ENCODE results near the gene ZNF865. TPM values are rescaled to one million over a fixed set of nuclear protein-coding genes. Genes with fewer than 3 reads are reported as not detected.

The ZNF865 gene
- total and polyA plus RNA-seq, 12 donors, result 0.72 to 24.7 (median 10.6) TPM

GRCh38 chr19:55578031-55578760 lies 27.3 kb upstream of the ZNF865 start:
- Histone ChIP-seq H3K27me3 (no peaks in the 10 kb centered on the region), H3K9me3 (replicated peaks in 1 of 3) (no peaks in the 10 kb centered on the region), H3K27ac (no peak overlapping the region), H3K36me3 (replicated peaks in 1 of 2) (peaks cover 0 to 9% of the 10 kb centered on the region in 2 donors), H3K4me3 (no peak overlapping the region), H3K4me1 (replicated peaks in 1 of 2) (peaks cover 12% of the 10 kb centered on the region in 2 donors)
- intact Hi-C loops (cut with DNase I), result no loop called here
- no peak for DNase-seq
- TF ChIP-seq, protein P1, sequence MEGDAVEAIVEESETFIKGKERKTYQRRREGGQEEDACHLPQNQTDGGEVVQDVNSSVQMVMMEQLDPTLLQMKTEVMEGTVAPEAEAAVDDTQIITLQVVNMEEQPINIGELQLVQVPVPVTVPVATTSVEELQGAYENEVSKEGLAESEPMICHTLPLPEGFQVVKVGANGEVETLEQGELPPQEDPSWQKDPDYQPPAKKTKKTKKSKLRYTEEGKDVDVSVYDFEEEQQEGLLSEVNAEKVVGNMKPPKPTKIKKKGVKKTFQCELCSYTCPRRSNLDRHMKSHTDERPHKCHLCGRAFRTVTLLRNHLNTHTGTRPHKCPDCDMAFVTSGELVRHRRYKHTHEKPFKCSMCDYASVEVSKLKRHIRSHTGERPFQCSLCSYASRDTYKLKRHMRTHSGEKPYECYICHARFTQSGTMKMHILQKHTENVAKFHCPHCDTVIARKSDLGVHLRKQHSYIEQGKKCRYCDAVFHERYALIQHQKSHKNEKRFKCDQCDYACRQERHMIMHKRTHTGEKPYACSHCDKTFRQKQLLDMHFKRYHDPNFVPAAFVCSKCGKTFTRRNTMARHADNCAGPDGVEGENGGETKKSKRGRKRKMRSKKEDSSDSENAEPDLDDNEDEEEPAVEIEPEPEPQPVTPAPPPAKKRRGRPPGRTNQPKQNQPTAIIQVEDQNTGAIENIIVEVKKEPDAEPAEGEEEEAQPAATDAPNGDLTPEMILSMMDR (IDR thresholded peaks at IDR 0.05), result no peak
- no peak for TF ChIP-seq POLR2A (IDR thresholded peaks at IDR 0.05)
- WGBS, 4 donors, result 94 to 96% (median 95%) methylated on average over 47 to 83 of the region's 83 CpGs

- Histone ChIP-seq H3K27me3 (no peaks in the 10 kb centered on the region), H3K27ac (peak overlapping the region in 1 of 5 donors; percentile 83), H3K4me3 (no peak overlapping the region), H3K4me1 (replicated peaks in 1 of 2) (peaks cover 12% of the 10 kb centered on the region in 2 donors), H3K36me3 (replicated peaks in 1 of 2) (peaks cover 0 to 9% of the 10 kb centered on the region in 2 donors), H3K9me3 (replicated peaks in 1 of 3) (no peaks in the 10 kb centered on the region)
- WGBS, 4 donors, result 88 to 95% (median 93%) methylated on average over 24 to 90 of the region's 90 CpGs
- no peak for DNase-seq
- no peak for TF ChIP-seq POLR2A (IDR thresholded peaks at IDR 0.05)
- TF ChIP-seq, protein P1 (IDR thresholded peaks at IDR 0.05), result no peak
- intact Hi-C loops (cut with DNase I), result no loop called here
Measured at GRCh38 chr19:55578761-55579747, 26.4 kb upstream of the ZNF865 start.

GRCh38 chr19:55579766-55580621 lies 25.5 kb upstream of the ZNF865 start:
- Histone ChIP-seq H3K4me3 (peak overlapping the region in 3 of 4 donors; percentile 49 to 95 (median 56)), H3K9me3 (replicated peaks in 1 of 3) (no peaks in the 10 kb centered on the region), H3K36me3 (replicated peaks in 1 of 2) (peaks cover 0 to 9% of the 10 kb centered on the region in 2 donors), H3K27ac (peak overlapping the region in 4 of 5 donors; percentile 71 to 91 (median 78)), H3K4me1 (replicated peaks in 1 of 2) (peaks cover 12% of the 10 kb centered on the region in 2 donors), H3K27me3 (no peaks in the 10 kb centered on the region)
- TF ChIP-seq POLR2A (IDR thresholded peaks at IDR 0.05), result no peak
- TF ChIP-seq, protein P1 (IDR thresholded peaks at IDR 0.05), result no peak
- peak in 1 of 7 donors; percentile 29 for DNase-seq
- intact Hi-C loops (cut with DNase I), result no loop called here
- WGBS, 4 donors, result 9 to 23% (median 11%) methylated on average over 11 to 20 of the region's 20 CpGs

Data from adrenal gland (tissue), 12 donors.